ENCODE data around the gene PRKCSH. TPM values are rescaled to one million over a fixed set of nuclear protein-coding genes. Genes with fewer than 3 reads are reported as not detected.
"Not testable (repeated sequence)": the region's sequence is repeated elsewhere in the genome, so short reads cannot be mapped to it uniquely, and the experiment has no call there.

The PRKCSH gene
- polyA plus RNA-seq, 3 donors, result 24.9 to 172 (median 28.4) TPM

DNA sequence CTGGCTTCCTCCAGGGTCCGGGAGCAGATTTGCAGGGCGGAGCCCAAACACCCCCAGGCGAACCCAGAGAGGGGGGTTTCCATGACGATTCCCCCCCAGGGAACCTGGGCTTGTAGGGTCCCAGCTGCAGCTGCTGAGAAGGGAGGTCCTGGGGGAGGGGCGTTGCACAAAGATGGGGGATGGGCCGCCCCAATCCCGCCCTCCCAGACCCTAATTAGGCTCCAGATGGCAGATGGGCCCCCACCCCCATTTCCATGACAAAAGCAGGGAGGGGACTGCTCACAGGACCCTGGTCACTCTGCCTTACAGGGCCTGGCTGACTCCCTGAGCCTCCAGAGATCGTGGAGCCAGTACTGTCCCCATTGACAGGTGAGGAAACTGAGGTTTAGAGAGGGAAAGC, 30.2 kb downstream of the PRKCSH start:
- no peak for DNase-seq
- intact Hi-C loops (cut with micrococcal nuclease), result no loop called here
- H3K9me3 Mint-ChIP-seq, result peaks cover 0 to 2% (median 0%) of the 10 kb centered on the region in 7 donors

DNA sequence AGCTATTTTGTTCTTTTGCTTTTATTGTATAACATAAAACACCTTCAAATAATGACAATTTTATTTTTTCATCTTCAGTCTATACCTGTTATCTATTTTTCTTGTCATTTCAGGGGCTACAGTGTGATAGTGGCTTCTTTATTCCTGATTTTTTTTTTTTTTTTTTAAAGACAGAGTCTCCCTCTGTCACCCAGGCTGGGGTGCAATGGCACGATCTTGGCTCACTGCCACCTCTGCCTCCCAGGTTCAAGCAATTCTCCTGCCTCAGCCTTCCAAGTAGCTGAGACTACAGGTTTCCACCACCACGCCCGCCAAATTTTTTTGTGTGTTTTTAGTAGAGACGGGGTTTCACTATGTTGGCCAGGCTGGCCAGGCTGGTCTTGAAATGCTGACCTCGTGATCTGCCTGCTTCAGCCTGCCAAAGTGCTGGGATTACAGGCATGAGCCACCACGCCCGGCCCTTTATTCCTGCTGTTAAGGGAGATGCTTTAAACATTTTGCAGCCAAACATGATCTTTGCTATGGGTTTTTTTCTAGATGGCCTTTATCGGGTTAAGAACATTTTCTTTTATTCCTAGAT, 32.9 kb downstream of the PRKCSH start:
- 94% methylated on average over 3 of the region's 8 CpGs for WGBS (ENCODE audit: insufficient coverage)
- H3K36me3 ChIP-seq (replicated peaks in 1 of 2; ENCODE audit: control insufficient read depth in 1 of 2, insufficient read depth in 2 of 2, low read length in 2 of 2); H3K79me2 ChIP-seq (ENCODE audit: insufficient read depth, low read length): not testable (repeated sequence)

More for the DNA sequence above, 30.2 kb downstream of the PRKCSH start:
- Histone ChIP-seq H3K9me3 (replicated peaks in 1 of 2; ENCODE audit: control insufficient read depth in 1 of 2, insufficient read depth in 1 of 2, low read length in 2 of 2) (no peaks in the 10 kb centered on the region), H3K9ac (ENCODE audit: insufficient read depth, low read length, poor library complexity, severe bottlenecking) (no peak overlapping the region), H4K20me1 (ENCODE audit: insufficient read depth, low read length) (no peaks in the 10 kb centered on the region), H3K27me3 (ENCODE audit: control insufficient read depth in 2 of 2, insufficient read depth in 2 of 2, low read length in 2 of 2) (no peaks in the 10 kb centered on the region), H3K4me3 (replicated peaks in 1 of 3; ENCODE audit: low read depth in 2 of 3, low read length in 3 of 3) (no peak overlapping the region), H3K4me2 (replicated peaks; ENCODE audit: extremely low read depth, low read length, poor library complexity, severe bottlenecking) (no peak overlapping the region), H3K36me3 (replicated peaks in 1 of 2; ENCODE audit: control insufficient read depth in 1 of 2, insufficient read depth in 2 of 2, low read length in 2 of 2) (no peaks in the 10 kb centered on the region), H2AFZ (ENCODE audit: insufficient read depth, low read depth, low read length, poor library complexity, severe bottlenecking) (no peak overlapping the region), H3K4me1 (ENCODE audit: control insufficient read depth in 1 of 2, insufficient read depth in 2 of 2, low read length in 2 of 2) (no peaks in the 10 kb centered on the region), H3K27ac (ENCODE audit: low read depth in 1 of 2, low read length in 2 of 2) (no peak overlapping the region), H3K79me2 (ENCODE audit: insufficient read depth, low read length) (no peaks in the 10 kb centered on the region)
- Mint-ChIP-seq H3K4me1 (no peaks in the 10 kb centered on the region), H3K4me3 (no peak overlapping the region), H3K27me3 (ENCODE audit: low read depth in 3 of 3) (peaks cover 2 to 9% (median 7%) of the 10 kb centered on the region in 3 donors), H3K36me3 (no peaks in the 10 kb centered on the region), H3K27ac (no peak overlapping the region)
- 44% methylated on average over 3 of the region's 8 CpGs for WGBS (ENCODE audit: insufficient coverage)
- TF ChIP-seq, protein P1, sequence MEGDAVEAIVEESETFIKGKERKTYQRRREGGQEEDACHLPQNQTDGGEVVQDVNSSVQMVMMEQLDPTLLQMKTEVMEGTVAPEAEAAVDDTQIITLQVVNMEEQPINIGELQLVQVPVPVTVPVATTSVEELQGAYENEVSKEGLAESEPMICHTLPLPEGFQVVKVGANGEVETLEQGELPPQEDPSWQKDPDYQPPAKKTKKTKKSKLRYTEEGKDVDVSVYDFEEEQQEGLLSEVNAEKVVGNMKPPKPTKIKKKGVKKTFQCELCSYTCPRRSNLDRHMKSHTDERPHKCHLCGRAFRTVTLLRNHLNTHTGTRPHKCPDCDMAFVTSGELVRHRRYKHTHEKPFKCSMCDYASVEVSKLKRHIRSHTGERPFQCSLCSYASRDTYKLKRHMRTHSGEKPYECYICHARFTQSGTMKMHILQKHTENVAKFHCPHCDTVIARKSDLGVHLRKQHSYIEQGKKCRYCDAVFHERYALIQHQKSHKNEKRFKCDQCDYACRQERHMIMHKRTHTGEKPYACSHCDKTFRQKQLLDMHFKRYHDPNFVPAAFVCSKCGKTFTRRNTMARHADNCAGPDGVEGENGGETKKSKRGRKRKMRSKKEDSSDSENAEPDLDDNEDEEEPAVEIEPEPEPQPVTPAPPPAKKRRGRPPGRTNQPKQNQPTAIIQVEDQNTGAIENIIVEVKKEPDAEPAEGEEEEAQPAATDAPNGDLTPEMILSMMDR (IDR thresholded peaks at IDR 0.05), result no peak

More for the DNA sequence above, 32.9 kb downstream of the PRKCSH start:
- H3K27ac ChIP-seq (ENCODE audit: low read depth in 1 of 2, low read length in 2 of 2); H3K4me3 Mint-ChIP-seq; H3K4me2 ChIP-seq (replicated peaks; ENCODE audit: extremely low read depth, low read length, poor library complexity, severe bottlenecking); H3K36me3 Mint-ChIP-seq; H3K4me3 ChIP-seq (replicated peaks in 1 of 3; ENCODE audit: low read depth in 2 of 3, low read length in 3 of 3); H3K27me3 ChIP-seq (ENCODE audit: control insufficient read depth in 2 of 2, insufficient read depth in 2 of 2, low read length in 2 of 2); H3K4me1 Mint-ChIP-seq; H3K9me3 Mint-ChIP-seq; H4K20me1 ChIP-seq (ENCODE audit: insufficient read depth, low read length); H3K9ac ChIP-seq (ENCODE audit: insufficient read depth, low read length, poor library complexity, severe bottlenecking); H3K27ac Mint-ChIP-seq; H2AFZ ChIP-seq (ENCODE audit: insufficient read depth, low read depth, low read length, poor library complexity, severe bottlenecking); intact Hi-C loops (cut with micrococcal nuclease); H3K9me3 ChIP-seq (replicated peaks in 1 of 2; ENCODE audit: control insufficient read depth in 1 of 2, insufficient read depth in 1 of 2, low read length in 2 of 2); H3K4me1 ChIP-seq (ENCODE audit: control insufficient read depth in 1 of 2, insufficient read depth in 2 of 2, low read length in 2 of 2); DNase-seq: not testable (repeated sequence)
- H3K27me3 Mint-ChIP-seq (ENCODE audit: low read depth in 3 of 3), result peaks cover 4 to 20% (median 10%) of the 10 kb centered on the region in 3 donors
